Smooth muscle cell (in vitro differentiated cells): Measurements from ENCODE around the gene TRAPPC2L. TPM values are rescaled to one million over a fixed set of nuclear protein-coding genes. Genes with fewer than 3 reads are reported as not detected.

Source experiments
- DNase-seq: peaks from one replicate; lab custom pipeline; 2025; ENCODE audit not compliant: unreplicated experiment; lab: John Stamatoyannopoulos, UW
- H2AFZ ChIP-seq: fragments of 200-600 bp; sonication (generic); 2 replicates; pipeline ENCODE4 v1.6.0; 2016; ENCODE audit warnings: antibody characterized with exemption, low read depth, mild to moderate bottlenecking
- H3F3A ChIP-seq: fragments of 200-600 bp; sonication (generic); 2 replicates; pipeline ENCODE4 v1.6.0; 2017; ENCODE audit warnings: antibody characterized with exemption, low read depth
- H3K27ac ChIP-seq: fragments of 200-600 bp; sonication (generic); 2 replicates; pipeline ENCODE4 v1.5.1; 2016; ENCODE audit warnings: low read depth, mild to moderate bottlenecking
- H3K27me3 ChIP-seq: fragments of 200-600 bp; sonication (generic); 2 replicates; pipeline ENCODE4 v1.6.1; 2016; ENCODE audit warnings: low read depth, mild to moderate bottlenecking
- H3K36me3 ChIP-seq: fragments of 200-600 bp; sonication (generic); 2 replicates; pipeline ENCODE4 v1.5.1; 2016; ENCODE audit warnings: low read depth
- H3K4me1 ChIP-seq: fragments of 200-600 bp; sonication (generic); 2 replicates; pipeline ENCODE4 v1.5.1; 2016; ENCODE audit warnings: low read depth
- H3K4me2 ChIP-seq: fragments of 200-600 bp; sonication (generic); 2 replicates; pipeline ENCODE4 v1.6.0; 2016; ENCODE audit warnings: mild to moderate bottlenecking
- H3K4me3 ChIP-seq: fragments of 200-600 bp; sonication (generic); 2 replicates; pipeline ENCODE4 v1.5.1; 2016; ENCODE audit warnings: mild to moderate bottlenecking
- H3K79me2 ChIP-seq: fragments of 200-600 bp; sonication (generic); 2 replicates; pipeline ENCODE4 v1.6.0; 2016; ENCODE audit warnings: low read depth, mild to moderate bottlenecking
- H3K9ac ChIP-seq: fragments of 200-600 bp; sonication (generic); 2 replicates; pipeline ENCODE4 v1.6.0; 2016; ENCODE audit warnings: low read depth
- H3K9me3 ChIP-seq: fragments of 200-600 bp; sonication (generic); replicated peaks from 2 replicates; pipeline ENCODE4 v1.5.1; 2016; ENCODE audit warnings: low read depth
- H4K20me1 ChIP-seq: fragments of 200-600 bp; sonication (generic); 2 replicates; pipeline ENCODE4 v1.6.0; 2016; ENCODE audit warnings: low read depth
- CTCF ChIP-seq: fragments of 200-600 bp; sonication (generic); IDR thresholded peaks from 2 replicates; pipeline ENCODE4 v1.5.1; 2017; ENCODE audit warnings: borderline replicate concordance, mild to moderate bottlenecking, antibody characterized with exemption; ENCODE audit not compliant: insufficient read depth, poor library complexity, severe bottlenecking
- WGBS: methylation state at CpG from one replicate; pipeline ENCODE4 v1.1.7; 2016; ENCODE audit warnings: low lambda C conversion rate; 5-methylcytosine and 5-hydroxymethylcytosine counted together
- polyA plus RNA-seq: library from polyadenylated mRNA; unstranded; fragments of >200 nt; fragmentation: Nextera tagmentation; extraction: Ambion mirVana; gene quantifications from 2 replicates; pipeline ENCODE4 v1.2.1, GENCODE V29; 2016
- total RNA-seq: library from RNA; depleted of rRNA; stranded (reverse); fragments of >200 nt; gene quantifications from 2 replicates; pipeline ENCODE4 v1.2.3, GENCODE V29; 2014

TRAPPC2L gene
- total and polyA plus RNA-seq, 2 experiments from 2014 or later, result 17.9 to 125 TPM

GRCh38 chr16:88909431-88910210 is 52.7 kb downstream of the TRAPPC2L start:
- Histone ChIP-seq H3K4me2 (no peak overlapping the region), H2AFZ (no peak overlapping the region), H3K27ac (no peak overlapping the region), H3K4me3 (no peak overlapping the region), H3K36me3 (no peaks in the 10 kb centered on the region), H3K27me3 (no peaks in the 10 kb centered on the region), H3K79me2 (no peaks in the 10 kb centered on the region), H3K9ac (no peak overlapping the region), H3F3A (no peaks in the 10 kb centered on the region), H3K9me3 (no peaks in the 10 kb centered on the region), H3K4me1 (no peaks in the 10 kb centered on the region), H4K20me1 (no peaks in the 10 kb centered on the region)
- DNase-seq, result no peak
- TF ChIP-seq CTCF, result no peak
- 86% methylated on average over 44 of the region's 44 CpGs for WGBS

- Histone ChIP-seq H4K20me1 (no peaks in the 10 kb centered on the region), H3K36me3 (no peaks in the 10 kb centered on the region), H3F3A (no peaks in the 10 kb centered on the region), H3K79me2 (no peaks in the 10 kb centered on the region), H3K4me3 (no peak overlapping the region), H3K27me3 (no peaks in the 10 kb centered on the region), H3K9me3 (no peaks in the 10 kb centered on the region), H3K27ac (no peak overlapping the region), H3K4me1 (no peaks in the 10 kb centered on the region), H2AFZ (no peak overlapping the region), H3K4me2 (no peak overlapping the region), H3K9ac (no peak overlapping the region)
- no peak for DNase-seq
- 74% methylated on average over 26 of the region's 26 CpGs for WGBS
- no peak for TF ChIP-seq CTCF
Observed at GRCh38 chr16:88910284-88911135, 53.6 kb downstream of the TRAPPC2L start.

GRCh38 chr16:88911136-88911945 is 54.4 kb downstream of the TRAPPC2L start:
- Histone ChIP-seq H2AFZ (no peak overlapping the region), H3K4me3 (no peak overlapping the region), H4K20me1 (no peaks in the 10 kb centered on the region), H3K36me3 (no peaks in the 10 kb centered on the region), H3K9ac (no peak overlapping the region), H3K9me3 (no peaks in the 10 kb centered on the region), H3K4me2 (no peak overlapping the region), H3K79me2 (no peaks in the 10 kb centered on the region), H3K4me1 (no peaks in the 10 kb centered on the region), H3K27me3 (no peaks in the 10 kb centered on the region), H3F3A (no peaks in the 10 kb centered on the region), H3K27ac (no peak overlapping the region)
- no peak for DNase-seq
- 92% methylated on average over 36 of the region's 36 CpGs for WGBS
- no peak for TF ChIP-seq CTCF
